Activated CD4-positive, alpha-beta T cell treated with anti-CD3 and anti-CD28 coated beads, Interleukin-2, Interleukin-6, amounts not matched to agents 100 ng/mL and 50 ng/mL, durations not matched to agents 16 hours and 8 hours (primary cell): ENCODE measurements around the gene NXPH4.

Source experiments
- DNase-seq: peaks from one replicate; pipeline ENCODE4 v3.0.0-alpha.2; 2020

Gene NXPH4

GRCh38 chr12:57216014-57216911, at the start of gene NXPH4:
Gene NXPH4, plus strand, starts transcription at chr12:57216794. Its CDS starts 176 bp downstream, at chr12:57216970.
- DNase-seq = peak; percentile 53

DNA sequence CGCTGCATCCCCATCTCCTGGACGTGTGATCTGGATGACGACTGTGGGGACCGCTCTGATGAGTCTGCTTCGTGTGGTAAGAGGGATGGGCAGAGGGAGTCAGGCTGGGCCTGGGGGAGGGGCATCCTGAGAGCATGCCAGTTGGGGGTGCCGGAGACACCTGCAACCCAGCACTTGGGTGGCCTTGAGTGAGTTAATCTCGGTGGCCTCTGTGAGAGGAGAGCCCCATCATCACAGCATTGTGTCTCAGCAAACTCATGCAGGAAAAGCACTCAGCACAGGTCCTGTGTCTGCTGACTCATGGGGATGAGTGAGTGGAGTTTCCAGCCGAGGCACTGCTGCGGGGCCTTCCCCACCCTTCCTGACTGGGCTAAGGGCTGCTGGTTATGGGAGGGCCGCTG, 49.6 kb upstream of the NXPH4 start:
- DNase-seq = peak; percentile 43

DNA sequence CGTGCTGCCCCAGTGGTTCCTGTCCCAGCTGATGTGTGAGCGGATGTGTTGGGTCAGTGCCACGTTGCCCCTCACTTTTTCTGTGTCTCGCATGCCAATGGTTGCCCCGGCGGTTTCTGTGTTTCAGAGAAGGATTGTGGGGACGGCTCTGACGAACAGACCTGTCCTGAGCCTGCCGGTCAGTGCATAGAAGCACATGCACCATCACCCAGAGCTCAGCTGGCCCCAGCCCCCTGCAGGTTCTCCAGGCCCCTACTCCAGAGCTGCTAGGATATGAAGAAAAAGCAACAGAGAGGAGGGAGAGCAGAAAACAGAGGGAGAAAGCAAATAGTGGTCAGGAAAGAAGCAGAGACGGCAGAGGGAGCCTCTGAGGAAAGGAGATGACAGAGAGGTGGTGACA, 48.5 kb upstream of the NXPH4 start:
- DNase-seq = no peak

- no peak for DNase-seq
Measured at GRCh38 chr12:57169046-57169795, 47.4 kb upstream of the NXPH4 start.

GRCh38 chr12:57169969-57170368, 46.6 kb upstream of the NXPH4 start:
- no peak for DNase-seq

DNA sequence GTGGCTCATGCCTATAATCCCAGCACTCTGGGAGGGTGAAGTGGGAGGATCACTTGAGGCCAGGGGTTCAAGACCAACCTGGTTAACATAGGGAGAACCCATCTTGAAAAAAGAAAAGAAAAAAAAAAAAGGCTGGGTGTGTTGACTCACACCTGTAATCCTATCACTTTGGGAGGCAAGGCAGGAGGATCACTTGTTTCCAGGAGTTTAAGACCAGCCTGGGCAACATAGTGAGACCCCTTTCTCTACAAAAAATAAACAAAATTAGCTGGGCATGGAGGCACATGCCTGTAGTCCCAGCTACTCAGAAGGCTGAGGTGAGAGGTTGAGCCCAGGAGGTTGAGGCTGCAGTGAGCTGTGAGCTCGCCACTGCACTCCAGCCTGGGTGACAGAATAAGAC, 46.2 kb upstream of the NXPH4 start:
- DNase-seq = no peak

DNA sequence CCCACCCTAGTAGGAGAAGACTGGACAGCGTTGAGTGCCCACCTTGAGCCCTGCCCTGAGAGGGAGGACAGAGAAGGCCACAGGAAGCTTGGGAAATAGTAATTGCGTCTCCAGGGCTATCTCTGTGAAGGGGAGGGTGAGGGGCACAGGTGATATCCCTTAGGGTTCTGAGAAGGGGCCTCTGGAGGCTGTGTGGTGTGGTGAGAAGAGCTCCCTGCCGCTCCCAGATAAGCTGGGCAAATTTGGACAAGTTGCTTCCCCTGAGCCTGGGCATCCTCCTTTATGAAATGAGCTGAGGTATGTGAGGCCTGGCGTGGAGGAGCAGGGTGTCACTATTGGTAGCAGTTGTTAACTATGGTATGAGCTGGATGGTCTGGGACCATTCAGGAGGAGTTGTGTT, 45.7 kb upstream of the NXPH4 start:
- DNase-seq = no peak

- DNase-seq = no peak
Measured at GRCh38 chr12:57171668-57172067, 44.9 kb upstream of the NXPH4 start.

- DNase-seq = peak; percentile 15
Measured at GRCh38 chr12:57173089-57173488, 43.5 kb upstream of the NXPH4 start.

- DNase-seq = no peak
Measured at GRCh38 chr12:57173683-57174082, 42.9 kb upstream of the NXPH4 start.

DNA sequence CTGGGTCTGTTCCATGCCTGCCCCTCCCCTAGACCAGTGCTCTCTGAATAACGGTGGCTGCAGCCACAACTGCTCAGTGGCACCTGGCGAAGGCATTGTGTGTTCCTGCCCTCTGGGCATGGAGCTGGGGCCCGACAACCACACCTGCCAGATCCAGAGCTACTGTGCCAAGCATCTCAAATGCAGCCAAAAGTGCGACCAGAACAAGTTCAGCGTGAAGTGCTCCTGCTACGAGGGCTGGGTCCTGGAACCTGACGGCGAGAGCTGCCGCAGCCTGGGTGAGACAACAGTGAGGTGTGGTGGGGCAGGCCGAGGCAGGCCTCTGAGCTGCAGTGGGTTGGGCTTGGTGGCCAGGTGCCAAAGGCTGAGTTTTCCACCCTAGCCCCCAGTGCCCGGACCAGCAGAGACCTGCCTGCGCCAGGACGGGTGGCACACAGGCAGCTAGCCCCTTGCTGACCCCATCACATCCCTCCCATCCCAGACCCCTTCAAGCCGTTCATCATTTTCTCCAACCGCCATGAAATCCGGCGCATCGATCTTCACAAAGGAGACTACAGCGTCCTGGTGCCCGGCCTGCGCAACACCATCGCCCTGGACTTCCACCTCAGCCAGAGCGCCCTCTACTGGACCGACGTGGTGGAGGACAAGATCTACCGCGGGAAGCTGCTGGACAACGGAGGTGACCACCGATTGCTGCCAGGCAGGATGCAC, 41.0 kb upstream of the NXPH4 start:
- DNase-seq = peak; percentile 52

DNA sequence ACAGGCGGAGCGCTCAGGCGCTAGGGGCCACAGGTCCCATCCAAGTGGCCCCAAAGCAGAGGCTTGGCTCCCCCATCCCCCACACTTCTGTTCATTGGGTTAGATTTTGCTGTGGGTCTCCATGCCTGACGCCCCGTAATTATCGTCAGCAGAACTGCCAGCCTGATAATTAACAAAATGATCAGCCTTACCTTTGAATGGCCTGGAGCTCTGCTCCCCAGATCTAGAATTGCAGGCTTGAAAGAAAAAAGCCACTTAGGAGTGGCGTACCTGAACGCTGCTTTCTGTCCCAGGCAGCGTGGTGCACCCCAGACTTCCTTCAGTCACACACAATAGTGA, 40.5 kb upstream of the NXPH4 start:
- no peak for DNase-seq

DNA sequence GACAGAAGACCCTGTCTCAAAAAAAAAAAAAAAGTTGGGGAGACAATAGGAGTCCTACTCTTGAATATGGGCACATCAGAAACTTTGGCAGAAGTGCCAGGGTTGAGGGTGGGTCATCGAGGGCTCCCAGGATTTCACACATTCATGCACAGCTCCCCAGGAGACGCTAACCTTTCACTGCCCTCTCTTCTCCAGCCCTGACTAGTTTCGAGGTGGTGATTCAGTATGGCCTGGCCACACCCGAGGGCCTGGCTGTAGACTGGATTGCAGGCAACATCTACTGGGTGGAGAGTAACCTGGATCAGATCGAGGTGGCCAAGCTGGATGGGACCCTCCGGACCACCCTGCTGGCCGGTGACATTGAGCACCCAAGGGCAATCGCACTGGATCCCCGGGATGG, 39.7 kb upstream of the NXPH4 start:
- DNase-seq = no peak

DNA sequence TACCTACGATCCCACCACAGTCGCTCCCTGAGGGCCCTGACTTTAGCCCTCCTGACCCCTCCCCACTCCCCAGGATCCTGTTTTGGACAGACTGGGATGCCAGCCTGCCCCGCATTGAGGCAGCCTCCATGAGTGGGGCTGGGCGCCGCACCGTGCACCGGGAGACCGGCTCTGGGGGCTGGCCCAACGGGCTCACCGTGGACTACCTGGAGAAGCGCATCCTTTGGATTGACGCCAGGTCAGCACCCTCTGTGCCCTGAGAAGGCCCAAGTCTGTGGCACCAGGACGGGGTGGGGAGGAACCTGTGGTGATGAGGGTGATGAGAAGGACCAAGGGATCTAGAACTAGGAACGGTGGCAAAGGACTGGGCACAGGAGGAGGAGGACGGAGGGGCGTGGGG, 39.2 kb upstream of the NXPH4 start:
- no peak for DNase-seq

GRCh38 chr12:57178213-57178612, 38.4 kb upstream of the NXPH4 start:
- DNase-seq = no peak

- no peak for DNase-seq
Measured at GRCh38 chr12:57179331-57180086, 37.1 kb upstream of the NXPH4 start.

GRCh38 chr12:57180321-57180989, 36.1 kb upstream of the NXPH4 start:
- no peak for DNase-seq

DNA sequence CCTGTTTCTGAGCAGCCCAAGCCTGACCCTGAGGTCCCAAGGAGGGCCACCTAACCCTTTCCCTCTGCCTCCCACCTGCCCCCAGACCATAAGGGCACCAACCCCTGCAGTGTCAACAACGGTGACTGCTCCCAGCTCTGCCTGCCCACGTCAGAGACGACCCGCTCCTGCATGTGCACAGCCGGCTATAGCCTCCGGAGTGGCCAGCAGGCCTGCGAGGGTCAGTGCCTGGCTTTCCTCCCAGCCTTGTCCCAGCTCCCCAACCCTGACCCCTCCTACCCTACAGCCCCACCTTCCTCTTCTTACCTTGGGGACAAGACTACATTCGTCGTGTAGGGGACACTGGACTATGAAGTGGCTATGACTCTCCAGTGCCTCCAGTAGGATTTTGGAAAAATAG, 35.5 kb upstream of the NXPH4 start:
- no peak for DNase-seq

DNA sequence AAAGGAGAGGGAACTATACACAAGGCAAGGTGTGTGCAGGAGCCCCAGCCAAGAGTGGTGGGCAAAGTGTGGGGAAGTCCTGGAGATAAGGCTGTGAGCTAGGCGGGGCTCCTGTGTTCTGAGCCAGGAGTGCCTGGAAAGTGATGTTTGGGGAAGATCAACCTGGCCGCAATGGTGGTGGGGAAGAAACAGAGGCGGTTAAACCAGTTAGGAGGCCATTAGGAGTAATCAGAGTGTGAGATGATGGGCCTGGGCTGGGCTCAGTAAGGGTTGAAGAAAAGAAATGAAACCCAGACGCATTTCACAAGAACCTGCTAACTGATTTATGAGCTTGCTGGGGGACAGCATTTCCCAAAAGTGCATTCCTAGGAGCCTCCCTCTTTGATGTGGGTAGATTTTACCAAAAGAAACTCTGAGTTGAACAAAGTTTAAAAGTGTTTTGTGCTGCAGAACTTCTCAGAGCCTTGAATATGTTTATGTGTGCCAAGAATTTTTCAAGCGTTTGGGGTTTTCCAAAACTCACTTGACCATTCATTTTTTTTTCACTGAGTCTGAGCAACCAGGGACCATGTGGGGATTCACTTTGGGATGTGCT, 34.9 kb upstream of the NXPH4 start:
- DNase-seq = no peak

DNA sequence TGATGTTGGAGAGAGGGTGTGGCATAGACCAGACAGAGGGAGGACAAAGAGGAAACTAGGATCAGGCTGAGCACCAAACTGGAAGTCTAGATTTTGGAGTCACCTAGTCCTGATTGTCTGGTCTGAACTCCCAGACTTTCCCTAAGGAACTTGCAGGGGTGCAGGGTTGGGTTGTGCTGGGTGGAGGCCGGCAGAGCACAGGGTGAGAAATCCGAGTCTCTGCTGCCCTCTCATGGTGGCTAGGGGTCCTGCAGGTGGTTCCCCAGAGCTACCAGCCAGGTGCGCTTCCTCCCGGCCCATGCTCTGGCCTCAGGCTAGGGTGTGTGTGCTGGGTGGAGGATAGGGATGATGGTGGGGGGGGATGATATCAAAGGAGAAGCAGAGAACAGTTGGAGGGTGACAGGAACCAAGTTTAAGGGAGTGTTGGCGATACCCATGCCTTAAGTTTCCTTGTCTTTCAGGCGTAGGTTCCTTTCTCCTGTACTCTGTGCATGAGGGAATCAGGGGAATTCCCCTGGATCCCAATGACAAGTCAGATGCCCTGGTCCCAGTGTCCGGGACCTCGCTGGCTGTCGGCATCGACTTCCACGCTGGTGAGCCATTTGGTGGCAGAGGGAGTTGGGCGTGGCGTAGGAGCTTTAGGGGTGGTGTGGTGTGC, 33.5 kb upstream of the NXPH4 start:
- DNase-seq = peak; percentile 84
